GM10248 (cell line): ENCODE results near the gene DUSP28.

Experiments used
- CTCF ChIA-PET: fragments of 300-600 bp; sonication (Branson Sonifier 250); formaldehyde crosslinking; extraction: SDS; loops from one replicate; lab custom pipeline; 2021; ENCODE audit warnings: antibody characterized with exemption; lab: Yijun Ruan, JAX
- POLR2A ChIA-PET: fragments of 350-650 bp; sonication (Branson Sonifier 250); formaldehyde crosslinking; extraction: SDS; loops from one replicate; lab custom pipeline; 2020; ENCODE audit warnings: antibody characterized with exemption; lab: Yijun Ruan, JAX
- DNase-seq: peaks from one replicate; pipeline ENCODE4 v3.0.0; 2012; ENCODE audit errors: extremely low spot score
- TF ChIP-seq, protein P1 (sequence below): IDR thresholded peaks from 2 replicates; pipeline ENCODE4 v1.5.1; 2012; ENCODE audit warnings: mild to moderate bottlenecking, low read depth; ENCODE audit errors: extremely low read depth, missing control alignments, control extremely low read depth

The DUSP28 gene

GRCh38 chr2:240567872-240568677 is 7.9 kb downstream of the DUSP28 start, which contains the start of gene RNPEPL1:
Gene RNPEPL1, plus strand, starts transcription at chr2:240568484. Its CDS starts 103 bp downstream, at chr2:240568587.
- TF ChIP-seq, protein P1, sequence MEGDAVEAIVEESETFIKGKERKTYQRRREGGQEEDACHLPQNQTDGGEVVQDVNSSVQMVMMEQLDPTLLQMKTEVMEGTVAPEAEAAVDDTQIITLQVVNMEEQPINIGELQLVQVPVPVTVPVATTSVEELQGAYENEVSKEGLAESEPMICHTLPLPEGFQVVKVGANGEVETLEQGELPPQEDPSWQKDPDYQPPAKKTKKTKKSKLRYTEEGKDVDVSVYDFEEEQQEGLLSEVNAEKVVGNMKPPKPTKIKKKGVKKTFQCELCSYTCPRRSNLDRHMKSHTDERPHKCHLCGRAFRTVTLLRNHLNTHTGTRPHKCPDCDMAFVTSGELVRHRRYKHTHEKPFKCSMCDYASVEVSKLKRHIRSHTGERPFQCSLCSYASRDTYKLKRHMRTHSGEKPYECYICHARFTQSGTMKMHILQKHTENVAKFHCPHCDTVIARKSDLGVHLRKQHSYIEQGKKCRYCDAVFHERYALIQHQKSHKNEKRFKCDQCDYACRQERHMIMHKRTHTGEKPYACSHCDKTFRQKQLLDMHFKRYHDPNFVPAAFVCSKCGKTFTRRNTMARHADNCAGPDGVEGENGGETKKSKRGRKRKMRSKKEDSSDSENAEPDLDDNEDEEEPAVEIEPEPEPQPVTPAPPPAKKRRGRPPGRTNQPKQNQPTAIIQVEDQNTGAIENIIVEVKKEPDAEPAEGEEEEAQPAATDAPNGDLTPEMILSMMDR, result no peak
- peak; percentile 63 for DNase-seq
- CTCF ChIA-PET, result interaction anchor here (1.1 to 7.7 kb wide), 5 partner anchors 10 to 54 kb away, joined by 3 to 167 read pairs (median 17); partner anchors contain the start of gene CAPN10
- POLR2A ChIA-PET, result interaction anchor here (1.2 to 1.5 kb wide), 2 partner anchors 16 to 18 kb away, joined by 4 to 6 read pairs; partner anchors contain the start of gene CAPN10

GRCh38 chr2:240568678-240569522 is 8.7 kb downstream of the DUSP28 start:
- ChIA-PET POLR2A (interaction anchor here (1.2 to 1.5 kb wide), 2 partner anchors 16 to 17 kb away, joined by 4 to 6 read pairs; partner anchors contain the start of gene CAPN10), CTCF (interaction anchor here (1.1 to 1.7 kb wide), 2 partner anchors 10 to 16 kb away, joined by 3 to 17 read pairs; no protein-coding TSS in a partner anchor)
- DNase-seq, result peak; percentile 62
- TF ChIP-seq, protein P1, result no peak

GRCh38 chr2:240569523-240569997 is 9.4 kb downstream of the DUSP28 start:
- CTCF ChIA-PET, result interaction anchor here (1.1 to 1.7 kb wide), 2 partner anchors 9 to 16 kb away, joined by 3 to 17 read pairs; no protein-coding TSS in a partner anchor
- POLR2A ChIA-PET, result interaction anchor here (1.5 kb wide), 1 partner anchor 15 kb away, joined by 4 read pairs; no protein-coding TSS in a partner anchor

DNA sequence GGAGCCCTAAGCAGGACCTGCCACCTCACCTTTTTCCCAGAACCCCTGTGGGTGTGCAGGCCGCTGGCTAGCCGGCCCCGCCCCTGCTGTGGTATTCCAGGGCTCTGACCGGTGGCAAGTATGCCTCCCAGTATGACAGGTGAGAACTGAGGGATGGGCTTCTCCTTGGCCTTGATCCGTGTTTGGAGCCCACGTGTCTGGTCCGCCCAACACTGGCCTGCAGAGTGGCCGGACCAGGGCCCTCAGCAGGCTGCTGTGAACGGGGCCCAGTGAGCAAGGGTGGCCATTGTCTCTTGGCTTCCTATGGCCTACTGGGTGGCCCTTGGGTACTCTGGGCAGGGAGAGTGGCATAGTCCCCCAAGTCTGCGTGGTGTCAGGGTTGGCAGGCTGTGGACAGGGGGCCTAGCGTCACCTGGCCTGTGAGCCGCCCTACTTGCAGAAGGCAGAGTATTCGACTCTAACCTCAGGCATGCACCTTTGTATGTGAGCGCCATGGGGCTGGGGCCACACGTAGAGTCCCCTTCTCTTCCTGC is 9.9 kb downstream of the DUSP28 start:
- TF ChIP-seq, protein P1, result no peak
- POLR2A ChIA-PET, result no interaction called here
- CTCF ChIA-PET, result no interaction called here
- DNase-seq, result no peak

More at GRCh38 chr2:240569523-240569997, 9.4 kb downstream of the DUSP28 start:
- no peak for DNase-seq
- TF ChIP-seq, protein P1, result no peak

- ChIA-PET POLR2A (no interaction called here), CTCF (interaction anchor here (1.0 kb wide), 1 partner anchor 9 kb away, joined by 3 read pairs; no protein-coding TSS in a partner anchor)
- DNase-seq, result no peak
- TF ChIP-seq, protein P1, result no peak
These were observed 10.6 kb downstream of the DUSP28 start for GRCh38 chr2:240570531-240571313.
